ENCODE measurements around the gene LSM7.

DNA sequence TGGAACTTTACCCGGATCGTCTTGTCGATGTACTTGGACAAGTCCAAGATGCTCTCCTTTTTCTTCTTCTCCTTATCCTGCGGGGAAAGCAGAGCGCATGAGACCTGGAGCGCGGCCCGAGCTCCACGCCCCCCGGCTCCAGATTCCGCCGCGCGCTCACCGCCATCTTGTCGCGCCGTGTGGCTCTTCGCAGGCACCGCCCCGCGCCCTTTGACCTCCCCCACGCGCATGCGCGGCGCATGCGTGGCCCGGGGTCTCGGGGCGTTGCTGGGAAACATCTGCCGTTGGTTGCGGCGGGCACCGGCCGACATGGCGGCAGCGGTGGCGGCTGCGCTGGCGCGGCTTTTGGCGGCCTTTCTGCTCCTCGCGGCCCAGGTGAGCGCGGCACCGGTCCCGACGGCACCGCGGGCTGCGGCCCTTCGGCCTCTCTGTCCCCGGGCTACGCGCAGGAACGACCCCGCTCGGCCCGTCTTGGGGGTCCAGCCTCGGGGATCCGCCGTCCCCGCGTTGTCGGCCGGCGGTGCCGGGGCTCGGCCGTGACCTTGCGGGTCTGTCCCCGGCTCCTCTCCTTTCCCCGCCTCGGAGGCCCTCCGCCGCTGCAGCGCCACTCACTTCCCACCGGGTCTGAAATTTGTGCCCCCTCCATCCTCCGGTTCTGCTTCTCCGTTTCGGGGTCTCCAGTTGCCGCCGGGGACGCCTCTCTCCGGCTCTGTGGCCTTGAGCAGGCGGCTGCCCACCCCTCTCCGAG, at the start of gene LSM7, which contains the start of gene SPPL2B:
- TF ChIP-seq EZH2 (IDR thresholded peaks at IDR 0.05; ENCODE audit: insufficient read depth, poor library complexity, severe bottlenecking) (no peak), EZH2phosphoT487 (IDR thresholded peaks at IDR 0.05; ENCODE audit: insufficient read depth, low read depth) (no peak)

Data from GM23248 (cell line).